Astrocyte of the cerebellum (primary cell): ENCODE data around the gene TMEM179B.

ENCODE experiments used
- DNase-seq: peaks from one replicate; pipeline ENCODE4 v3.0.0-alpha.2; 2011; ENCODE audit warnings: low read depth
- H3K4me3 ChIP-seq: 2 replicates; pipeline ENCODE4 v1.5.1; 2011; ENCODE audit warnings: mild to moderate bottlenecking, low read depth, low read length, moderate library complexity
- in situ Hi-C: cut with HindIII; loops from 2 replicates; pipeline ENCODE4 v1.10.0; 2017; ENCODE audit warnings: low sequenced_read_pairs
- TF ChIP-seq, protein P1 (sequence below): IDR thresholded peaks from 2 replicates; pipeline ENCODE4 v1.5.1; 2012; ENCODE audit warnings: low read length, low read depth, moderate library complexity, mild to moderate bottlenecking; ENCODE audit errors: missing control alignments

TMEM179B gene

GRCh38 chr11:62801071-62801470, 13.9 kb downstream of the TMEM179B start:
- DNase-seq, result no peak
- in situ Hi-C loops, result no loop called here
- no peak overlapping the region for H3K4me3 ChIP-seq
- TF ChIP-seq, protein P1, sequence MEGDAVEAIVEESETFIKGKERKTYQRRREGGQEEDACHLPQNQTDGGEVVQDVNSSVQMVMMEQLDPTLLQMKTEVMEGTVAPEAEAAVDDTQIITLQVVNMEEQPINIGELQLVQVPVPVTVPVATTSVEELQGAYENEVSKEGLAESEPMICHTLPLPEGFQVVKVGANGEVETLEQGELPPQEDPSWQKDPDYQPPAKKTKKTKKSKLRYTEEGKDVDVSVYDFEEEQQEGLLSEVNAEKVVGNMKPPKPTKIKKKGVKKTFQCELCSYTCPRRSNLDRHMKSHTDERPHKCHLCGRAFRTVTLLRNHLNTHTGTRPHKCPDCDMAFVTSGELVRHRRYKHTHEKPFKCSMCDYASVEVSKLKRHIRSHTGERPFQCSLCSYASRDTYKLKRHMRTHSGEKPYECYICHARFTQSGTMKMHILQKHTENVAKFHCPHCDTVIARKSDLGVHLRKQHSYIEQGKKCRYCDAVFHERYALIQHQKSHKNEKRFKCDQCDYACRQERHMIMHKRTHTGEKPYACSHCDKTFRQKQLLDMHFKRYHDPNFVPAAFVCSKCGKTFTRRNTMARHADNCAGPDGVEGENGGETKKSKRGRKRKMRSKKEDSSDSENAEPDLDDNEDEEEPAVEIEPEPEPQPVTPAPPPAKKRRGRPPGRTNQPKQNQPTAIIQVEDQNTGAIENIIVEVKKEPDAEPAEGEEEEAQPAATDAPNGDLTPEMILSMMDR, result no peak

- in situ Hi-C loops, result no loop called here
- no peak for DNase-seq
- peak overlapping the region; percentile 64 for H3K4me3 ChIP-seq
- TF ChIP-seq, protein P1, result no peak
Measured at GRCh38 chr11:62804310-62805075, 17.3 kb downstream of the TMEM179B start.

- TF ChIP-seq, protein P1, result peak; percentile 26
- in situ Hi-C loops, result no loop called here
- peak within 1 kb of the TSS; percentile 64 for H3K4me3 ChIP-seq
- DNase-seq, result peak; percentile 83
Measured at GRCh38 chr11:62805076-62805892, 18.1 kb downstream of the TMEM179B start, which contains the start of gene NXF1. Gene NXF1 (minus strand): TSS chr11:62805440. CDS start chr11:62805356, 84 bp downstream.

DNA sequence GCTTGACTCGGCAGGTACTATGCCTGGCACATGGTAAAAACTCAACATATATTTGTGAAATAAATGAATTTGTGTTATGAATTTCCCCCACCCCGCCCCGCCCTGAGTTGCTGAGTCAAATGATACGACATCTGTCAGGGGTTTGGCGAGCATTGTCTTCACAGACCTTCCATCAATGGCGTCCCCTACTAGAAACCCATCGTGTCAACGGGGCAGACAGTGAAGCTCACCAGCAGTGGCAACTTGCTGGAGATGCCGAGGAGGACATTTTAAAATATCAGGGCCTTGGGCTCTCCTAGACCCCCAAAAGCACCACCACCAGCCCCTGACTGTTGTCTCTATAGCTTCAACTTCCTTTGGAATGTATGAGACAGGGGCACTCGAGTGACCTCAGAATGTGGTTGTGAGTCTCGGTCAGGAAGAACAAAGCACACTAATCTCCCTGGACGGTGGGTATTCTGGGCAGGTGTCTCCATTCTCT, 18.8 kb downstream of the TMEM179B start:
- TF ChIP-seq, protein P1, result no peak
- DNase-seq, result no peak
- in situ Hi-C loops, result no loop called here
- peak overlapping the region; percentile 64 for H3K4me3 ChIP-seq

DNA sequence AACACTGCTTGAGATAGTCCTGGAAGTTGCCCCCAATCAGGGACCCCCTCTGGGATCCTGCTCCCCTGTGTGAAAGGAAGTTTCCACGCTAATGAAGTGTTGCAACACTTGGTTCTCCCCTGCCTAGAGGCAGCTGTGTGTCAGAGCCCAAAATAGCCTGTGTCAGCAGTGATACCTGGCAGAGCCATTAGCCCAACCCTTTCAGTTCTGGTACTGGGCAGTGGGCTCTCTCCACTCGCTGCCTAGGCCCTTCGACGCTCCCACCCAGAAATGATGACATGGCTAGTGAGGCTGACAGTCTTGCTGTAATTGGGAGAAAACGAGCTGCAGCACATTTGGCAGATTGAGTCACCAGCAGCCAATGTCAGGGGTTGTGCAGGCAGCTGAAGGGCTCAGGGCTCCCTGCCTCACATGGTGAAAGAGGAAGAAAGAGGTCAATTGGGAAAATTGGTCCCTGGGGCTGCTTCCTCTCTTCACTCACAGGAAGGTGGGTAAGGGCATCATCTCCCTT, 19.5 kb downstream of the TMEM179B start:
- H3K4me3 ChIP-seq, result peak overlapping the region; percentile 64

GRCh38 chr11:62810748-62811147, 23.5 kb downstream of the TMEM179B start:
- DNase-seq, result no peak
- TF ChIP-seq, protein P1, result no peak

More for the DNA sequence above, 19.5 kb downstream of the TMEM179B start:
- in situ Hi-C loops, result no loop called here
- DNase-seq, result no peak
- TF ChIP-seq, protein P1, result no peak

More at GRCh38 chr11:62810748-62811147, 23.5 kb downstream of the TMEM179B start:
- H3K4me3 ChIP-seq, result no peak overlapping the region
- in situ Hi-C loops, result no loop called here
